Mucosa of descending colon (tissue), 3 donors: ENCODE data around the gene KLF16. TPM values are rescaled to one million over a fixed set of nuclear protein-coding genes. Genes with fewer than 3 reads are reported as not detected.
A peak's percentile ranks its signal among the peaks of the same experiment; 100 is the strongest.

Experiments used
- ATAC-seq: fragments of 200-7000 bp; cut with Tn5 transposase; one replicate; pipeline ENCODE4 v1.9.1; 2020; ENCODE audit warnings: mild to moderate bottlenecking, moderate library complexity
- DNase-seq, 3 donors: peaks; one replicate each; pipeline ENCODE4 v3.0.0-alpha.2; 2020
- H3K36me3 ChIP-seq: fragments of 200-600 bp; one replicate; pipeline ENCODE4 v1.8.0; 2021; ENCODE audit warnings: low read depth, mild to moderate bottlenecking
- H3K4me1 ChIP-seq: fragments of 200-600 bp; one replicate; pipeline ENCODE4 v1.8.0; 2021; ENCODE audit warnings: low read depth, mild to moderate bottlenecking
- H3K4me3 ChIP-seq: fragments of 200-600 bp; one replicate; pipeline ENCODE4 v1.8.0; 2021; ENCODE audit warnings: mild to moderate bottlenecking
- H3K9me3 ChIP-seq: fragments of 200-600 bp; one replicate; pipeline ENCODE4 v1.8.0; 2021; ENCODE audit warnings: mild to moderate bottlenecking
- CTCF ChIP-seq: fragments of 200-600 bp; IDR thresholded peaks from one replicate; pipeline ENCODE4 v1.8.0; 2022; ENCODE audit warnings: antibody characterized with exemption, mild to moderate bottlenecking
- intact Hi-C, 2 donors: fragments of 100-400 bp; cut with DNase I in 1 of 2; cut with micrococcal nuclease in 1 of 2; formaldehyde crosslinking; loops; one replicate each; pipeline versions ENCODE4 v1.11.0 to v1.11.1; 2022; cut with DNase I, micrococcal nuclease
- total RNA-seq, 3 donors: library from RNA; stranded (reverse); fragmentation: NEBNext Ultra II Directional in 2 of 3; extraction: Animal tissue kit (Norgen Biotek cat#: 25700) in 2 of 3; gene quantifications; one replicate each; pipeline versions ENCODE4 v1.2.1 to v1.2.4, GENCODE V29; 2021 to 2023
- donor health status: DM: no; HTN: no; CAD: no; lungs with moderate emphysema.
- donor health status: DM: no; HTN: no; CAD: no.
- donor health status: DM: no; HTN: yes; CAD: no.

KLF16 gene
- total RNA-seq, 3 donors from 2014 or later = 22.6 to 26.5 (median 25.6) TPM

- no peak overlapping the region for H3K4me3 ChIP-seq
- intact Hi-C loops = no loop called here
- ATAC-seq = no peak
- no peak for TF ChIP-seq CTCF
- peaks cover 65% of the 10 kb centered on the region for H3K4me1 ChIP-seq
- no peaks in the 10 kb centered on the region for H3K9me3 ChIP-seq
- DNase-seq = peak in 1 of 3 donors; percentile 56
- no peaks in the 10 kb centered on the region for H3K36me3 ChIP-seq
Observed at GRCh38 chr19:1841209-1841924, 22.0 kb downstream of the KLF16 start.

DNA sequence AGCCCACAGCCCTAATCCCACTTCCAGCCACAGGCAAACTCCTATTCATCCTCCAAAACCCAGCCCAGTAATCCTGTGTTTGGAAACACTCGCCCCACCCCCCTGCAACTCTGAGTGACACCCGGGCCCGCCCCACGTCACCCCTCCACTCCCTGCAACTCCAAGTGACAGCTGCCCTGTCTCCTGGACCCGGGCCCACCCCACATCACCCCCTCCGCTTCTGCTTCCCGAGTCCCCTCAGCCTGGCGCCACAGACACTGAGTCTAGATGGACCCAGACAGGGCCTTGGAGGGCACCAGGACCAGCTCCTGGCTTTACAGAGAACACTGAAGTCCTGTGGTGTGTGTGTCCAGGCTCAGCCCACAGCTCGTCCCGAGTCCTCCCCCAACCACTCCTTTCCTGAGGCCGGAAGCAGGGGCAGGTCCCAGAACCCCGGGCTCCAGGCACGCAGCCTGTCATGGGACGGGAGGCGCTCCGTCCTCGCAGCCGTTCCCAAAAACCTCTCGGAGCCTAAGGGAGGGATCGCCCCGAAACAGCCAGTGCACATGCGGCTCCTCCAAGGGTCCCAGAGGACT is 22.8 kb downstream of the KLF16 start:
- intact Hi-C loops = no loop called here
- no peak for TF ChIP-seq CTCF
- DNase-seq = peak in 2 of 3 donors; percentile 36 to 67
- Histone ChIP-seq H3K4me1 (peaks cover 58% of the 10 kb centered on the region), H3K9me3 (no peaks in the 10 kb centered on the region), H3K36me3 (no peaks in the 10 kb centered on the region), H3K4me3 (no peak overlapping the region)
- ATAC-seq = peak; percentile 39

GRCh38 chr19:1839658-1840540 is 23.5 kb downstream of the KLF16 start:
- H3K4me3 ChIP-seq = no peak overlapping the region
- peaks cover 51% of the 10 kb centered on the region for H3K4me1 ChIP-seq
- TF ChIP-seq CTCF = no peak
- DNase-seq (peak; percentile 87 to 89 (median 87)), ATAC-seq (peak; percentile 84)
- intact Hi-C loops = no loop called here
- no peaks in the 10 kb centered on the region for H3K36me3 ChIP-seq
- H3K9me3 ChIP-seq = no peaks in the 10 kb centered on the region

DNA sequence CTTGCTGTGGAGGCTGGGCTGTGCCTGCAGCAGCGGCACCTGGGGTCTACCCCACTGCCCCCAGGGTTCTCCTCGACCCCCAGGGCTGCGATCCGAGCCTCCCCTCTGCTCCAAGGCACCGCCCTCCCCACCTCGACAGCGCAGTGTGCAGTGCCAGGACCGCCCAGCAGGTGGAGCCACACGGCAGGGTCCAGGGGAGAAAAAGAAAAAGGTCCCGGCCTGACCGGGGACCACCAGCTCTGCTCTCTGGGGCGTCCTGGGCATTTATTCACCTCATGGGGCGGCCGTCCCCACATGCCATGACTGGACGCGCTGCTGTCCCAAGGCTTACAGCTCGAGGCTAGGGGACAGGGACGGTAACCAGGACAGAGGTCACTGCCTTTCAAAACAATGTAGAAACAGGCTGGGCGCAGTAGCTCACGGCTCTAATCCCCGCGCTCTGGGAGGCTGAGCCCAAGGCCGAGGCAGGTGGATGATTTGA is 25.7 kb downstream of the KLF16 start:
- ATAC-seq (peak; percentile 58), DNase-seq (peak in 2 of 3 donors; percentile 76 to 87)
- intact Hi-C loops = no loop called here
- no peak overlapping the region for H3K4me3 ChIP-seq
- H3K9me3 ChIP-seq = no peaks in the 10 kb centered on the region
- TF ChIP-seq CTCF = peak; percentile 94
- H3K36me3 ChIP-seq = no peaks in the 10 kb centered on the region
- peaks cover 38% of the 10 kb centered on the region for H3K4me1 ChIP-seq

DNA sequence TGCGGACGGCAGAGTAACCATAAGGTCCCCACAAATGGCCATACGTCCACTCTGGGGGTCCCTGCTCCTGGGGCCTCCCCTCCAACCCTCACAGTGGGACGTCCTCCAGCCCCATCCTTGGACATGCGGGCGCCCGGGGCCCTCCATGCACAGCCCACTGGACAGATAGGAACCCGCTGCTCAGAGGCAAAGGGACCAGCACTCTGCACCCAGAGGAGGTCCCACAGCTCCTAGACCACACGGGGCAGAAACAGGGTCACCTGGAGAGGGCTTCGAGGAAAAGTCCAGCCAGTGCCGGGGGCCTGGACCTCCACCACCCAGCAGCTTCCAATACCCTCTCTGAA is 26.2 kb downstream of the KLF16 start:
- no peaks in the 10 kb centered on the region for H3K36me3 ChIP-seq
- peaks cover 38% of the 10 kb centered on the region for H3K4me1 ChIP-seq
- DNase-seq (no peak), ATAC-seq (no peak)
- H3K9me3 ChIP-seq = no peaks in the 10 kb centered on the region
- no peak overlapping the region for H3K4me3 ChIP-seq
- TF ChIP-seq CTCF = no peak
- intact Hi-C loops = no loop called here
